CD14-positive monocyte (primary cell): ENCODE measurements around the gene MYO5C. TPM values are rescaled to one million over a fixed set of nuclear protein-coding genes. Genes with fewer than 3 reads are reported as not detected.

Experiments used
- DNase-seq, 3 donors: peaks; one replicate each; pipeline ENCODE4 v3.0.0-alpha.2; 2011 to 2022
- H2AFZ ChIP-seq: 2 replicates; pipeline ENCODE4 v1.6.0; 2012; ENCODE audit warnings: mild to moderate bottlenecking, low read depth, low read length, inconsistent platforms; ENCODE audit not compliant: insufficient read depth, poor library complexity, severe bottlenecking
- H3K27ac ChIP-seq, 2 donors: 1 replicate in 1 of 2; 2 replicates in 1 of 2; pipeline ENCODE4 v1.5.1; 2012 to 2013; ENCODE audit warnings: low read length in 2 of 2, control low read depth in 1 of 2, inconsistent platforms in 1 of 2, low read depth in 1 of 2, mild to moderate bottlenecking in 1 of 2
- H3K27me3 ChIP-seq, 2 donors: one replicate each; pipeline versions ENCODE4 v1.6.0 to v1.6.1; 2011 to 2013; ENCODE audit warnings: low read length in 2 of 2; ENCODE audit not compliant: control insufficient read depth in 2 of 2, insufficient read depth in 2 of 2
- H3K36me3 ChIP-seq, 2 donors: replicated peaks in 1 of 2; 1 replicate in 1 of 2; 2 replicates in 1 of 2; pipeline versions ENCODE4 v1.5.1 to v1.6.1; 2012 to 2013; ENCODE audit warnings: low read length in 2 of 2, control low read depth in 1 of 2, inconsistent platforms in 1 of 2, mild to moderate bottlenecking in 1 of 2; ENCODE audit not compliant: insufficient read depth in 2 of 2, control insufficient read depth in 1 of 2
- H3K4me1 ChIP-seq, 2 donors: 1 replicate in 1 of 2; 2 replicates in 1 of 2; pipeline versions ENCODE4 v1.5.1 to v1.6.1; 2012 to 2013; ENCODE audit warnings: low read length in 2 of 2, control low read depth in 1 of 2, inconsistent platforms in 1 of 2, mild to moderate bottlenecking in 1 of 2, moderate library complexity in 1 of 2; ENCODE audit not compliant: insufficient read depth in 2 of 2, control insufficient read depth in 1 of 2
- H3K4me2 ChIP-seq: replicated peaks from 2 replicates; pipeline ENCODE3; 2012; ENCODE audit warnings: low read length, moderate library complexity, mild to moderate bottlenecking; ENCODE audit not compliant: poor library complexity, severe bottlenecking; ENCODE audit errors: extremely low read depth
- H3K4me3 ChIP-seq, 3 experiments: fragments of 200-600 bp in 1 of 3; sonication (generic) in 1 of 3; replicated peaks in 1 of 3; 1 replicate in 2 of 3; 2 replicates in 1 of 3; pipeline ENCODE4 v1.5.1; 2011 to 2013; ENCODE audit warnings: low read length in 3 of 3, mild to moderate bottlenecking in 3 of 3, control low read depth in 2 of 3, low read depth in 2 of 3, inconsistent platforms in 1 of 3, moderate library complexity in 1 of 3
- H3K79me2 ChIP-seq: 2 replicates; pipeline ENCODE4 v1.6.0; 2012; ENCODE audit warnings: mild to moderate bottlenecking, control low read depth, inconsistent platforms, low read length, moderate library complexity; ENCODE audit not compliant: insufficient read depth
- H3K9ac ChIP-seq: 2 replicates; pipeline ENCODE4 v1.6.0; 2017; ENCODE audit warnings: low read length, mild to moderate bottlenecking; ENCODE audit not compliant: insufficient read depth, poor library complexity, severe bottlenecking
- H3K9me3 ChIP-seq, 2 donors: replicated peaks in 1 of 2; 1 replicate in 1 of 2; 2 replicates in 1 of 2; pipeline versions ENCODE4 v1.5.1 to v1.6.1; 2012 to 2013; ENCODE audit warnings: low read length in 2 of 2, control low read depth in 1 of 2; ENCODE audit not compliant: control insufficient read depth in 1 of 2, insufficient read depth in 1 of 2
- H4K20me1 ChIP-seq: 2 replicates; pipeline ENCODE4 v1.6.0; 2012; ENCODE audit warnings: mild to moderate bottlenecking, low read length, control low read depth, moderate library complexity; ENCODE audit not compliant: insufficient read depth
- H3K27ac Mint-ChIP-seq, 7 donors: one replicate each; pipeline ENCODE4 v1.8.0; 2020; ENCODE audit warnings: mild to moderate bottlenecking in 7 of 7, mixed read lengths in 7 of 7, moderate library complexity in 6 of 7, inconsistent platforms in 2 of 7
- H3K27me3 Mint-ChIP-seq, 3 donors: one replicate each; pipeline ENCODE4 v1.8.0; 2021 to 2022; ENCODE audit warnings: low read depth in 3 of 3, mild to moderate bottlenecking in 3 of 3, mixed read lengths in 3 of 3, moderate library complexity in 3 of 3, inconsistent platforms in 1 of 3
- H3K36me3 Mint-ChIP-seq, 2 donors: one replicate each; pipeline ENCODE4 v1.8.0; 2020; ENCODE audit warnings: mixed read lengths in 2 of 2, inconsistent platforms in 1 of 2, mild to moderate bottlenecking in 1 of 2
- H3K4me1 Mint-ChIP-seq: one replicate; pipeline ENCODE4 v1.8.0; 2020; ENCODE audit warnings: mild to moderate bottlenecking, mixed read lengths
- H3K4me3 Mint-ChIP-seq, 2 donors: one replicate each; pipeline ENCODE4 v1.8.0; 2020; ENCODE audit warnings: mild to moderate bottlenecking in 2 of 2, mixed read lengths in 2 of 2, moderate library complexity in 1 of 2
- H3K9me3 Mint-ChIP-seq, 7 donors: one replicate each; pipeline ENCODE4 v1.8.0; 2020 to 2022; ENCODE audit warnings: mixed read lengths in 7 of 7, mild to moderate bottlenecking in 6 of 7, moderate library complexity in 6 of 7, inconsistent platforms in 2 of 7
- WGBS: methylation state at CpG from one replicate; pipeline ENCODE4 v1.1.5; 2013; ENCODE audit warnings: missing lambda C conversion rate; ENCODE audit not compliant: insufficient coverage; 5-methylcytosine and 5-hydroxymethylcytosine counted together
- intact Hi-C, 2 donors: fragments of 100-400 bp; cut with micrococcal nuclease; formaldehyde crosslinking; loops; one replicate each; pipeline versions ENCODE4 v1.15.0 to v1.15.1; 2023
- polyA plus RNA-seq, 3 donors: library from polyadenylated mRNA; depleted of rRNA in 1 of 3; unstranded in 2 of 3; stranded (reverse) in 1 of 3; fragments of 300-500 nt in 2 of 3; fragments of >200 nt in 1 of 3; fragmentation: Illumina TruSeq in 2 of 3; gene quantifications; 1 replicate in 2 of 3; 2 replicates in 1 of 3; pipeline ENCODE4 v1.2.3, GENCODE V29; 2012 to 2021
- TF ChIP-seq, protein P1 (sequence below): fragments of 200-600 bp; IDR thresholded peaks from one replicate; pipeline ENCODE4 v1.8.0; 2022; ENCODE audit warnings: antibody characterized with exemption, mild to moderate bottlenecking

Gene MYO5C
- polyA plus RNA-seq, 3 donors = 0.20 TPM; not detected in 2

DNA sequence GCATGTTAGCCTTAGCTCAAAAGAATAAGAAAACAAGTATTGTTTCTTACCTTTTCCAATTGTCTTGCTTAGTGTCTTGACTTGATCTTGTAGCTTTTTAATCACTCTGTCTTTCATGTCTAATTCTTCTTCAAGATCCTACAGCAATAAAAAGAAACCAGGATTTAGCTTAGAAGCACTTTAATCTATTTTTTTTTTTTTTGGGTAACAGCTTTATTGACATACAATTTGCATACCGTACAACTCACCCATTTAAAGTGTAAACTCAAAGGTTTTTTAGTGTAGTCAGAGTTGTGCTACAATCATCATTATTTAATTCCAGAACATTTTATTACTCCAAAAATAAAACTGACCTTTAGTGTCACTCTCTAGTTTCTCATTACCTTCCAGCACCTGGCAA is 81.1 kb downstream of the MYO5C start:
- Mint-ChIP-seq H3K9me3 (peaks cover 0 to 2% (median 0%) of the 10 kb centered on the region in 7 donors), H3K36me3 (no peaks in the 10 kb centered on the region), H3K27ac (no peak overlapping the region), H3K27me3 (no peaks in the 10 kb centered on the region), H3K4me1 (no peaks in the 10 kb centered on the region), H3K4me3 (no peak overlapping the region)
- no peaks in the 10 kb centered on the region for H3K27me3 ChIP-seq
- H3K4me1 ChIP-seq = no peaks in the 10 kb centered on the region
- no peak overlapping the region for H3K4me2 ChIP-seq
- no CpG with 5 or more reads among the region's 1 CpG for WGBS
- TF ChIP-seq, protein P1, sequence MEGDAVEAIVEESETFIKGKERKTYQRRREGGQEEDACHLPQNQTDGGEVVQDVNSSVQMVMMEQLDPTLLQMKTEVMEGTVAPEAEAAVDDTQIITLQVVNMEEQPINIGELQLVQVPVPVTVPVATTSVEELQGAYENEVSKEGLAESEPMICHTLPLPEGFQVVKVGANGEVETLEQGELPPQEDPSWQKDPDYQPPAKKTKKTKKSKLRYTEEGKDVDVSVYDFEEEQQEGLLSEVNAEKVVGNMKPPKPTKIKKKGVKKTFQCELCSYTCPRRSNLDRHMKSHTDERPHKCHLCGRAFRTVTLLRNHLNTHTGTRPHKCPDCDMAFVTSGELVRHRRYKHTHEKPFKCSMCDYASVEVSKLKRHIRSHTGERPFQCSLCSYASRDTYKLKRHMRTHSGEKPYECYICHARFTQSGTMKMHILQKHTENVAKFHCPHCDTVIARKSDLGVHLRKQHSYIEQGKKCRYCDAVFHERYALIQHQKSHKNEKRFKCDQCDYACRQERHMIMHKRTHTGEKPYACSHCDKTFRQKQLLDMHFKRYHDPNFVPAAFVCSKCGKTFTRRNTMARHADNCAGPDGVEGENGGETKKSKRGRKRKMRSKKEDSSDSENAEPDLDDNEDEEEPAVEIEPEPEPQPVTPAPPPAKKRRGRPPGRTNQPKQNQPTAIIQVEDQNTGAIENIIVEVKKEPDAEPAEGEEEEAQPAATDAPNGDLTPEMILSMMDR = no peak
- no peaks in the 10 kb centered on the region for H3K79me2 ChIP-seq
- H3K27ac ChIP-seq = no peak overlapping the region
- H3K36me3 ChIP-seq = no peaks in the 10 kb centered on the region
- intact Hi-C loops = no loop called here
- no peak for DNase-seq
- no peak overlapping the region for H3K4me3 ChIP-seq
- H3K9ac ChIP-seq = no peak overlapping the region
- no peak overlapping the region for H2AFZ ChIP-seq
- no peaks in the 10 kb centered on the region for H4K20me1 ChIP-seq
- no peaks in the 10 kb centered on the region for H3K9me3 ChIP-seq

DNA sequence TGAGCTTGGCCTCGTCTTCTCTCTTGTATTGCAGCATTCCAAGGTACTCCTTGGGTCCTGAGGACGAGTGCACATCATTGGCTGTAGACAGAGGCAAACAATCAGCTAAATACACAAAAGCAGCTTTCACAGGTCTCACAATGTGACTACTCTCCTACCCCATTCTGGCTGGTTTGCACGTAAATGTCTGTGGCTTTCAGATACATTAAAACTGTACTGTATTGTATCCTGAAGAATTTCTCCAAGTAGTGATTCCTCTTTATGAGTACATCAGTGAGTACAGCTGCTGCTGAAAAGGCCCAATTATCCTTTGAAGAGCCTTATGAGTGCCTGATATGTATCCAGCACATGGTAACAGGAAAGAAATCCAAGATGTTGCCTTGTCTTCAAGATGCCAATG is 82.4 kb downstream of the MYO5C start:
- no peak overlapping the region for H3K27ac Mint-ChIP-seq
- Histone ChIP-seq H3K36me3 (no peaks in the 10 kb centered on the region), H3K27me3 (no peaks in the 10 kb centered on the region), H3K4me3 (no peak overlapping the region), H3K9me3 (no peaks in the 10 kb centered on the region), H3K4me2 (no peak overlapping the region), H3K4me1 (peaks cover 9 to 13% of the 10 kb centered on the region in 2 donors), H2AFZ (no peak overlapping the region), H3K9ac (no peak overlapping the region), H3K27ac (no peak overlapping the region), H4K20me1 (no peaks in the 10 kb centered on the region), H3K79me2 (no peaks in the 10 kb centered on the region)
- WGBS = 85% methylated on average over 2 of the region's 3 CpGs
- TF ChIP-seq, protein P1 = no peak
- DNase-seq = no peak
- H3K4me1 Mint-ChIP-seq = peaks cover 10% of the 10 kb centered on the region
- no peak overlapping the region for H3K4me3 Mint-ChIP-seq
- H3K9me3 Mint-ChIP-seq = peaks cover 0 to 2% (median 0%) of the 10 kb centered on the region in 7 donors
- intact Hi-C loops = no loop called here
- no peaks in the 10 kb centered on the region for H3K36me3 Mint-ChIP-seq
- H3K27me3 Mint-ChIP-seq = peaks cover 0 to 1% (median 0%) of the 10 kb centered on the region in 3 donors
